Lower leg skin (tissue), 4 donors: Measurements from ENCODE around the gene ADAM29. TPM values are rescaled to one million over a fixed set of nuclear protein-coding genes. Genes with fewer than 3 reads are reported as not detected.
"Not testable (repeated sequence)": the region's sequence is repeated elsewhere in the genome, so short reads cannot be mapped to it uniquely, and the experiment has no call there.

ENCODE experiments used
- DNase-seq, 2 donors: peaks; one replicate each; pipeline ENCODE4 v3.0.0-alpha.2; 2019; ENCODE audit warnings: low spot score in 2 of 2
- H3K4me3 ChIP-seq: fragments of 200-600 bp; sonication (generic); 2 replicates; pipeline ENCODE4 v1.5.1; 2017; ENCODE audit warnings: mild to moderate bottlenecking, low read depth; ENCODE audit not compliant: poor library complexity, severe bottlenecking
- CTCF ChIP-seq, 3 donors: fragments of 450-650 bp; IDR thresholded peaks; one replicate each; pipeline ENCODE4 v1.5.1; 2016; ENCODE audit warnings: antibody characterized with exemption in 3 of 3, mild to moderate bottlenecking in 3 of 3, moderate library complexity in 2 of 3
- POLR2A ChIP-seq, 2 donors: fragments of 450-650 bp; IDR thresholded peaks; one replicate each; pipeline ENCODE4 v1.6.1; 2016 to 2017; ENCODE audit warnings: antibody characterized with exemption in 2 of 2, mild to moderate bottlenecking in 1 of 2, moderate library complexity in 1 of 2
- WGBS, 2 donors: methylation state at CpG; one replicate each; pipeline ENCODE4 v1.1.5; 2018; 5-methylcytosine and 5-hydroxymethylcytosine counted together
- intact Hi-C: fragments of 100-400 bp; cut with DNase I; formaldehyde crosslinking; loops from one replicate; pipeline ENCODE4 v1.15.0; 2023; ENCODE audit warnings: low total_unique reads
- total RNA-seq, 4 donors: library from RNA; depleted of rRNA; stranded (reverse); fragments of >200 nt; gene quantifications; one replicate each; pipeline ENCODE4 v1.1.0, GENCODE V29; 2016

ADAM29 gene
- total RNA-seq, 4 donors from 2014 or later: not detected

GRCh38 chr4:174946246-174946645 is 28.1 kb downstream of the ADAM29 start:
- DNase-seq: no peak

GRCh38 chr4:174948826-174949225 is 30.7 kb downstream of the ADAM29 start:
- 77 to 86% methylated on average over 8 of the region's 8 CpGs for WGBS, 2 donors
- TF ChIP-seq POLR2A (IDR thresholded peaks at IDR 0.05): no peak
- TF ChIP-seq CTCF (IDR thresholded peaks at IDR 0.05): no peak
- intact Hi-C loops: no loop called here
- DNase-seq: no peak
- H3K4me3 ChIP-seq: no peak overlapping the region

More at GRCh38 chr4:174946246-174946645, 28.1 kb downstream of the ADAM29 start:
- intact Hi-C loops: no loop called here
- no peak for TF ChIP-seq CTCF (IDR thresholded peaks at IDR 0.05)
- TF ChIP-seq POLR2A (IDR thresholded peaks at IDR 0.05): no peak
- no peak overlapping the region for H3K4me3 ChIP-seq

- no peak for DNase-seq
- H3K4me3 ChIP-seq: no peak overlapping the region
- WGBS, 2 donors: 38 to 87% methylated on average over 3 of the region's 3 CpGs
- intact Hi-C loops: no loop called here
- no peak for TF ChIP-seq POLR2A (IDR thresholded peaks at IDR 0.05)
- no peak for TF ChIP-seq CTCF (IDR thresholded peaks at IDR 0.05)
Observed at GRCh38 chr4:174972911-174973310, 54.8 kb downstream of the ADAM29 start.

GRCh38 chr4:174973336-174973735 is 55.2 kb downstream of the ADAM29 start:
- WGBS, 2 donors: 83 to 85% methylated on average over 2 of the region's 2 CpGs
- intact Hi-C loops: no loop called here
- no peak for DNase-seq
- TF ChIP-seq CTCF (IDR thresholded peaks at IDR 0.05) (no peak), POLR2A (IDR thresholded peaks at IDR 0.05) (no peak)
- H3K4me3 ChIP-seq: no peak overlapping the region

- no peak overlapping the region for H3K4me3 ChIP-seq
- 51 to 57% methylated on average over 6 of the region's 6 CpGs for WGBS, 2 donors
- intact Hi-C loops: loop anchor here (5.0 kb wide), 1 partner anchor 364 kb away; no protein-coding TSS in a partner anchor
- no peak for DNase-seq
- TF ChIP-seq CTCF (IDR thresholded peaks at IDR 0.05) (no peak), POLR2A (IDR thresholded peaks at IDR 0.05) (no peak)
Observed at GRCh38 chr4:174983128-174983750, 65.1 kb downstream of the ADAM29 start.

GRCh38 chr4:174983870-174984269 is 65.7 kb downstream of the ADAM29 start:
- not testable (repeated sequence) for DNase-seq, H3K4me3 ChIP-seq
- intact Hi-C loops: loop anchor here (5.0 kb wide), 1 partner anchor 363 kb away; no protein-coding TSS in a partner anchor
- 56 to 90% methylated on average over 1 to 2 of the region's 5 CpGs for WGBS, 2 donors
